ENCODE results near the gene GDF7.

Gene GDF7

DNA sequence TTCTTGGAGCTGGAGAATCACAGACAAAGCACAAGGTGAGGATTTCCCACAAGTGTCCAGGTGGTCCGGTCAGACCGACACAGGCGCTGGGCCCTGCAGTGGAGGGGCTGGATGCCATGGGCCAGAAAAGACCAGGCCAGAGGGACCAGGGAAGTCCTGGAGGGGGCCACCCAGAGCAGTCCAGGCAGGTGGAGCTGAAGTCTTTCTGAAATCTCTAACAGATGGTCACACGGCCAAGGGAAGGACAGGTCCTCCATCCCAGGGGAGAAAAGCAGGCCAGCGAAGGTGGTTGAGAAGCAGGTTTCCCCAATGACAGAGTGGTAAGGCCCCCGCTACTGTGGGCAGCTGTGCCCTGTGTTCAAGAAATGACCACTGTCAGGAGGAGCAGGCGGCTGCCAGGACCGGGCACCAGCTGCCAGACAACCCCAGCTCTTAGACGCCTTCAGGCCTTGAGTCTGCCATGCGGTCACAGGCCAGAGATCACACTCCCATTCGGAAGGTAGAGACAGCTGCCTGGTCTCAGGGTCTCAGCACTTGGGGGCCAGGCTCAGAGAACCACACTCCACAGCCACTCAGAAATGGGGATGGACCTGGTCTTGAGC is 42.0 kb upstream of the GDF7 start:
- TF ChIP-seq, protein P1, sequence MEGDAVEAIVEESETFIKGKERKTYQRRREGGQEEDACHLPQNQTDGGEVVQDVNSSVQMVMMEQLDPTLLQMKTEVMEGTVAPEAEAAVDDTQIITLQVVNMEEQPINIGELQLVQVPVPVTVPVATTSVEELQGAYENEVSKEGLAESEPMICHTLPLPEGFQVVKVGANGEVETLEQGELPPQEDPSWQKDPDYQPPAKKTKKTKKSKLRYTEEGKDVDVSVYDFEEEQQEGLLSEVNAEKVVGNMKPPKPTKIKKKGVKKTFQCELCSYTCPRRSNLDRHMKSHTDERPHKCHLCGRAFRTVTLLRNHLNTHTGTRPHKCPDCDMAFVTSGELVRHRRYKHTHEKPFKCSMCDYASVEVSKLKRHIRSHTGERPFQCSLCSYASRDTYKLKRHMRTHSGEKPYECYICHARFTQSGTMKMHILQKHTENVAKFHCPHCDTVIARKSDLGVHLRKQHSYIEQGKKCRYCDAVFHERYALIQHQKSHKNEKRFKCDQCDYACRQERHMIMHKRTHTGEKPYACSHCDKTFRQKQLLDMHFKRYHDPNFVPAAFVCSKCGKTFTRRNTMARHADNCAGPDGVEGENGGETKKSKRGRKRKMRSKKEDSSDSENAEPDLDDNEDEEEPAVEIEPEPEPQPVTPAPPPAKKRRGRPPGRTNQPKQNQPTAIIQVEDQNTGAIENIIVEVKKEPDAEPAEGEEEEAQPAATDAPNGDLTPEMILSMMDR (conservative IDR thresholded peaks at IDR 0.05): no peak
- peak overlapping the region; percentile 54 for H3K27ac ChIP-seq

DNA sequence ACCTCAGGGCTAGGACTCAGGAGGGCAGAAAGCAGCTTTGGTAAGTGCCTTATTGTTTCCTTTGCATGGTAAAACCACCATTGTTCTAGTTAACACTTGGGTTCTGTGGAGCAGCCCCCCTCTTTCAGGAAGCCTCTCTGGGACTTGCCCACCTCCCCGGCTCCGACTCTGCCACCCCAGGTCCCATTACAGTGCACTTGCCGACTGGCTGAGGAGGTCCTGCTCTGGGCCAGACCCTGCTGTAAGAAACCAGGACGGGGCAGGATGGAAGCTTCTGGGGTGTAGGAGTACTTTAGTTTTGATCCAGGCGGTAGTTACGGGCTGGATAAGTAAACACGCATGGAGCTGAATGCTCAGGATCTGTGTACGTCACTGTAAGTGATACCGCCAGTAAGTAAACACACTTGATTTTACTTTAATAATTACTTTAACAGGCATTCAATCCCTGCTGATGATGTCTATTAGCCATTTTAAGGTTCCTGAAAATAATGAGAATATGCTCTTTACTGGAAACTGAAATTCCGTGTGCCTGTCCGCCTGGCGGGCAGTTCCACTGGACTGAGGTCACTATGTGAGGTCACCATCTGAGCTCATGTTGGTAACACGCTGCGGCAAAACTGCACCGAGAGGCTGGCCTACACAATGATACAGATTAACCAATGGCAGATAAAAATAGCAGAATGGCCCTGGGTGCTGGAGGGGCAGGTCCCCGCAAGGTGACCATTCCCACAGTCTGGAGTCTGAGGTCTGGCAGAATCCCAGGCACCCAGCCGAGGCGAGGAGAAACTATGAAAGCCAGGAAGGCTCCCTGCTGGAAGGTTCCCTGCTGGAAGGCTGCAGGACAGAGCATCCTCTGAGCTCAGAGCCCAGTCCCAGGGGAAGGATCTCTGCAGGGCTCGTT is 41.2 kb upstream of the GDF7 start:
- TF ChIP-seq, protein P1 (conservative IDR thresholded peaks at IDR 0.05): no peak
- H3K27ac ChIP-seq: peak overlapping the region; percentile 54

DNA sequence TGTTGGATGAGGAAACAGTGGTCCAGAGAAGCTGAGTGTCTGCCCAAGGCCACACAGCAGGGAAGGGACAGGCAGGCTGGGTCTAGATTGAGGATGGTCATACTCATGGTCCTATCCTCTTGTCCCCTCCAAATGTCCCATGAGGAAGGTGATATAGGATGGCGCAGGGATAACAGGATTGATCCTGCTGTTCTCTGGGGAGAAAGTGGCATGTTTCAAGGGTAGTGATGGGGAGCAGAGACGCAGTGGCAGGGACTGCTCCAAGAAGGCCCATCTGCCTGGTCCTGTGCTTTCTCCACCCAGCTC is 40.6 kb upstream of the GDF7 start:
- TF ChIP-seq, protein P1 (conservative IDR thresholded peaks at IDR 0.05): no peak
- peak overlapping the region; percentile 54 for H3K27ac ChIP-seq

DNA sequence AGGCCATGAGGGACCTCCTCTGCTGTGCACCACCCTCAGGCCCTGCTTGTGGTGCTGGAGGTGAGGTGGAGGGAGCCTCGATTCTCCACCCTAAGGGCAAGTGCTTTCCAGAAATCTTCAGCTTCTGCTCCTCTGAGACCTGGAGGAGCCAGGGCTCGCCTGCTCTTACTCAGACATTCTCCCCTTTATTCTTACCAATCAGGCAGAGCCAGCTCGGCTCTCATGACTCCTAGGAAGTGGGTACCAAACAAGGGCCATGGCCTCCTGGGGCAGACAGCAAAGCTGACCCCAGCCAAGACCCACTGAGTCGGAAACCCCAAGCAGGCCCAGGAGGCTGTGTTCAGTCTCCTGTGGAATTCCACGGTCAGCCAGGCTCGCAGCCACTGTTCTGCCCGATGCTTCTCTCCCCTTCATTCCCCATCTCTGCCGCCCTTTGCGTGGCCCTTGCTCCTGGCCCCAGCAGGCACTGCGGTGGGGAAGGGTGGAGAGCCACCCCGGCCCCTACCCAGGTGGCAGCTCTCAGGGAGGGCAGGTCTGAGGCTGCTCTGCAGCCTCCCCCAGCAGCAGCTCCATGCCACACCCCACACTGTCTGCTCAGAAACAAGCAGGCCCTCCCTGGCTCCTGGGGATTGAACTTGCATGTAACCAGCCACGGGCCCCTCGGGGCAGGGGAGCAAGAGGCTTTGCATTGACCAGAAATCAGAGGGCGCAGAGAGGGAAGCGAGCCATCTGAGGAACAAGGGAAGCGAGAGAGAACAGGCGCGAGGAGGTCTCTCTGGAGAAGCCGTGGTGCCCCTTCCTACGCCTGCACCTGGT is 40.0 kb upstream of the GDF7 start:
- H3K27ac ChIP-seq: peak overlapping the region; percentile 54; the same call in 1 of the 2 replicates
- TF ChIP-seq, protein P1 (conservative IDR thresholded peaks at IDR 0.05): no peak

DNA sequence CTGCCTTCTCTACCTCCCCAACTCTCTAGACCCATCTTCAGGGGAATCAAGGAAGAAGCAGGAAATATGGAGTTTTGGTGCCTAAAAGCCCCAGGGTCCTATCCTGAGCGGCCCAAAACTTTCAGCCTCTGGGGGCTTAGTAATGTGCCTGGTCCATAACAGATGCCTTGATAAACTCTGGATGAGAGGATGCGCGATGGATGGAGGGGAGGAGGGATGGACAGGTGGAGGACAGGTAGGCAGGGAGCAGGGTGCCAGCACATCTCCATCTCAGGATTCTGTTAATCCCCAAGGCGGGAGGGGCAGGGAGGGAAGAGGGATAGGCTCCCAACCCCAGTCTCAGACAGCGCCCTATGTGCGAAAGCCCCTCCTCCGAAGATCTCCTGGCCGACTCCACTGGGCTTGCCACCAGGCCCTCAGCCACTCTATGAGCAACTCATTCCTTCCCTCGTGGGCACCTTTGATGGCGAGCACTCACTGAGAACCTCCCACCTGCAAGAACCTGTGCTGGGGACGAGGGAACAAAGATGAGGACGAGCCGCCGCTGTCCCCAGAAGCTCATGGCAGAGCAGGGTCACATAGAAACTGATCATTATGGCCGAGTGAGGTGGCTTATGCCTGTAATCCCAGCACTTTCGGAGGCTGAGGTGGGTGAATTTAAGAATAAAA is 39.1 kb upstream of the GDF7 start:
- TF ChIP-seq, protein P1 (conservative IDR thresholded peaks at IDR 0.05): no peak

DNA sequence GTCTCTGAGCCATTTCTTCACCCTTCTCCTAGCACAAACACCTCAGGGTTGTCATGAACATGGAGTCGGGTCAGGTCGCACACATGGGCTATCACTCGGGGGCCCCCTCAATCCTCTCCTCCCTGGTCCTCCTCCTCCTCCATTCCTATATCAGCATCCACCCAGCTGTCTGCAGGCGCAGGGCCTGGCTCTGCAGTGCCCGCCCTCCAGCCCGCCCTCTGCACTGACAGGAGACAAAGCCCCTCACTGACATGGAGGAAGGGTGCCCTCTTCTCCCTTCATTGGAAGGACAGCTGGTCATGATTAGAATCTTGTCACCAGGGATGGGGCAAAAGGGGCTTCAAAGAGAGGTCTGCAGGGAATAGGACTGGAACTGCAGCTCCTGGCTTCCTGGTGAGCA is 37.8 kb upstream of the GDF7 start:
- H3K27ac ChIP-seq: no peak overlapping the region
- TF ChIP-seq, protein P1 (conservative IDR thresholded peaks at IDR 0.05): no peak

More for the DNA sequence above, 39.1 kb upstream of the GDF7 start:
- no peak overlapping the region for H3K27ac ChIP-seq

All from VCaP (cell line).